Astrocyte of the cerebellum (primary cell): ENCODE measurements around the gene NUDT15.

Experiments used
- DNase-seq: peaks from one replicate; pipeline ENCODE4 v3.0.0-alpha.2; 2011; ENCODE audit warnings: low read depth
- H3K4me3 ChIP-seq: 2 replicates; pipeline ENCODE4 v1.5.1; 2011; ENCODE audit warnings: mild to moderate bottlenecking, low read depth, low read length, moderate library complexity
- in situ Hi-C: cut with HindIII; loops from 2 replicates; pipeline ENCODE4 v1.10.0; 2017; ENCODE audit warnings: low sequenced_read_pairs
- TF ChIP-seq, protein P1 (sequence below): IDR thresholded peaks from 2 replicates; pipeline ENCODE4 v1.5.1; 2012; ENCODE audit warnings: low read length, low read depth, moderate library complexity, mild to moderate bottlenecking; ENCODE audit errors: missing control alignments

Gene NUDT15

DNA sequence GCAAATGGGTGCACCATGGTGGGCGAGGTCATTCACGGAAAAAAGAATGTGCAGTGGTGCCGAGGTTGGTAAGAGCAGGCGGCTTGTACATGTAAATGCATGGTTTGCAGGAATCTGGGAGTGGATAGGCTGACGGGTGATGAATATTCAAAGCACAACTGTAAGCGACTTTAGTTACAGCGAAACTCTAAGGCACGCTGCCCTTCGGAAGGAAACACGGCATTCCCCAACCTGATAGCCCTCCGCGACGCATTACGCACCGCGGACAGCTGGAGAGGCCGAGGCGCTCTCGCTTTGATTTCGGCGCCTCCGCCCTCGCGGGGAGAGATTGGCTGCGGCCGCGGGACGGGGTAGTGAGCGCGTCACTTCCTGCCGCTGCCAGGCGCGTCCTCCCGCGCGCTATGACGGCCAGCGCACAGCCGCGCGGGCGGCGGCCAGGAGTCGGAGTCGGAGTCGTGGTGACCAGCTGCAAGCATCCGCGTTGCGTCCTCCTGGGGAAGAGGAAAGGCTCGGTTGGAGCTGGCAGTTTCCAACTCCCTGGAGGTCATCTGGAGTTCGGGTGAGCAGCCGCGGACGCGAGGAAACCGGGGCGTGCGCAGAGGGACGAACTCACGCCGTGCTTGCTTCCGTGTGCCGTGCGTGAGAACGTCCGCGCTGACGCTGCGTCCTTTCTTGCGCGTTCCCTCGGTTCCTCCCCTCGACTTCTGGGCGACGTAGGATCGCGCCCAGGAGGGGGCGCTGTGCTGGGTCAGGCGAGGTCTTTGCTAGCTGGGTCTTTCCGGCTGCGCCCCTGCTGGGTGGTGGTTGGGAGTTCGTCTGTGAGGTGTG is at the start of gene NUDT15:
TSS of gene NUDT15 (plus strand) at position 381 of the 828 bp plus-strand sequence. CDS start at position 402, 21 bp downstream.
- in situ Hi-C loops, result no loop called here
- TF ChIP-seq, protein P1, sequence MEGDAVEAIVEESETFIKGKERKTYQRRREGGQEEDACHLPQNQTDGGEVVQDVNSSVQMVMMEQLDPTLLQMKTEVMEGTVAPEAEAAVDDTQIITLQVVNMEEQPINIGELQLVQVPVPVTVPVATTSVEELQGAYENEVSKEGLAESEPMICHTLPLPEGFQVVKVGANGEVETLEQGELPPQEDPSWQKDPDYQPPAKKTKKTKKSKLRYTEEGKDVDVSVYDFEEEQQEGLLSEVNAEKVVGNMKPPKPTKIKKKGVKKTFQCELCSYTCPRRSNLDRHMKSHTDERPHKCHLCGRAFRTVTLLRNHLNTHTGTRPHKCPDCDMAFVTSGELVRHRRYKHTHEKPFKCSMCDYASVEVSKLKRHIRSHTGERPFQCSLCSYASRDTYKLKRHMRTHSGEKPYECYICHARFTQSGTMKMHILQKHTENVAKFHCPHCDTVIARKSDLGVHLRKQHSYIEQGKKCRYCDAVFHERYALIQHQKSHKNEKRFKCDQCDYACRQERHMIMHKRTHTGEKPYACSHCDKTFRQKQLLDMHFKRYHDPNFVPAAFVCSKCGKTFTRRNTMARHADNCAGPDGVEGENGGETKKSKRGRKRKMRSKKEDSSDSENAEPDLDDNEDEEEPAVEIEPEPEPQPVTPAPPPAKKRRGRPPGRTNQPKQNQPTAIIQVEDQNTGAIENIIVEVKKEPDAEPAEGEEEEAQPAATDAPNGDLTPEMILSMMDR, result peak; percentile 94
- DNase-seq, result peak; percentile 92
- H3K4me3 ChIP-seq, result peak within 1 kb of the TSS; percentile 69

DNA sequence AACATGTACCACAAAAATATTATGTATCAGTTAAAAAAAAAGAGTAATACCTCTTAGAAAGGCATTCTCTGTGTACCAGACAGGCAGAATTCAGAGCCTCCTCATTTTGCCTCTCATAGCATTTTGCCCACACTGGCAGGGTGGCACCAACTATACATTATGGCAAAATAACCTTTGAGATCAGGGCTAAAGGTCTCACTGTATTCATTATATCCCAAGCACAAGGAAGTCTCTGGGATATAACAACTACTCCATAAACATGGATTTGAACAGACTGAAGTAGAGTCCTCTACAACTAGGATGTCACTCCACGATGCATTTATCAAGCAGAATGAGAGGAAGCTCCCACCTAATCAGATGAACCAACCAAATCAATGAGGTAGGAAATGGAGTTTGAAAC is 47.1 kb upstream of the NUDT15 start:
- H3K4me3 ChIP-seq, result no peak overlapping the region
- TF ChIP-seq, protein P1, result no peak
- in situ Hi-C loops, result no loop called here
- no peak for DNase-seq

DNA sequence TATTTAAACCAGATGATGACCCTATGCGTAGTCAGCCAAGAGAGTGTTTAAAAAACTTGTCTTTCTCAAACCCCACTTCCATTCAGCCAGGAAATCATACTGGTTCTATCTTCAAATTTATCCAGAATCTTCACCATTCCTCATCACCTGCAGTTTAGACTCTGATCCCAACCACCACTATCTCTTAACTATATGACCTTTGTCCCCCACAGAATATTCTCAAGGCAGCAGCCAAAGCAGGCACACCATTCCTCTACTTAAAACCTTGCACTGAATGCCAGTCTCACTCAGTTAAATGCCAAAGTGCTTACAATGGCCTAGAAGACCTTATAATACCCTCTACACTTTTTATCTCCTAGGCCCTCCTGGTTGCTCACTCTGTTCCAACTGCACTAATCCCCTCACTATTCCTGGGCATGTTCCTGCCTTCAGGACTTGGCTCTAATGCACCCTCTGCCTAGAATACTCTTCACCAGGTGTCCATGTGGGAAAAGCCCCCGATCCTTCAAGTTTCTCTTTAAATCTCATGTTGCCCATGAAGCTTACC is 46.5 kb upstream of the NUDT15 start:
- in situ Hi-C loops, result no loop called here
- no peak overlapping the region for H3K4me3 ChIP-seq
- TF ChIP-seq, protein P1, result no peak
- DNase-seq, result no peak

DNA sequence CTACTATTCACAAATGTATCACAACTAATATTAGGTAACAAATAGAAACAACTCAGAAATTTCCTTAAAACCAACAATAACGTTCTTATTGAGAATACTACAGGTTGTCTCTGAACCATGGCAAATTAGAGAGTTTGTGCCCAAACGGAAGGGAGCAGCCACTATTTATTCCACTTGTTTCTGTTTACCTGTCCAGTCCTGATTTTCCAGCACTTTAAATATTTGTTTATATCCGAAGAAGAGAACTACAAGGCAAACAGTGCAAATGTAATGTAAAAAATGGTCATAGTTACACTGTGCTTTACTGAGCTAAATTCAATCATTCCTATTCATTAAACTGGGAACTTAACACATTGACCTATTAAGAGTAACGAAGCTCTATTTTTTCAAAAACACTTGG is 45.7 kb upstream of the NUDT15 start:
- in situ Hi-C loops, result no loop called here
- H3K4me3 ChIP-seq, result no peak overlapping the region
- TF ChIP-seq, protein P1, result no peak
- DNase-seq, result no peak

DNA sequence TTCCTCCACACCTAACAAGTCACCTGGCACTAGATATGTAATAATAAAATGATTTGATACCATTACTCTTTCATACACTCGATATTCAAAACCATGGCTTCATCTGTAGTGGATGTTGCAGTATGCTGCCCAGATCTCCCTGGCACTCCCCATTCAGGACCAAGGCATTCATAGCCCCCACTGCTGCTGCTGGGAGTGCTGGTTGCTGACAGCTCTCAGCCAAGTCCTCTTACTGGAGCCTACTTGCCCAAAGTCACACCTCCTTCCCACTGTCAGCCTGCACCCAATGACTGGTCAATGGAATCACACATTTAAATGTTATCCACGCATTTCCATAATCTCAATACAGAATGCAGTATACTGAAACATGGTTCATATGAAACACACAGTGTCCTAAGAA is 40.1 kb upstream of the NUDT15 start:
- DNase-seq, result no peak

DNA sequence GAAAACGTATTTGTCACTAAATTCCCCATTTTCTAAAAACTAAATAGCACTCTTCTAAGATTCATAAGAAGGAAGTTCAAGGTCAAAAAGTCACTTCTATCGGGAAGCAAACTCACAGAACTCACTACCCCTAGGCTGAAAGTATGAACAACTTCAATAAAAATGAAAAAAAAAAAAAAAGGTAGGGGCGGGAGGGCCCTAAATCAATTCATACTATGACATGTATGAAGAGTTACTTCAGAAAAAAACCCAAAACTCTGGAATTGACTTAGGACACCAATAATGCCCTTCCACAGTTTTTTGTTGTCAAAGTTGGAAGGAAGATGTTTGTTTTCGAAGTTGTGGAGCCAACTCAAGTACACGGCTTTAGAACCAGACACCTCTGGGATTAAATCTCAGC is 37.6 kb upstream of the NUDT15 start:
- in situ Hi-C loops, result no loop called here
- DNase-seq, result no peak
- TF ChIP-seq, protein P1, result no peak
- peak overlapping the region; percentile 99 for H3K4me3 ChIP-seq

More for the DNA sequence above, 40.1 kb upstream of the NUDT15 start:
- in situ Hi-C loops, result no loop called here
- TF ChIP-seq, protein P1, result no peak
- H3K4me3 ChIP-seq, result no peak overlapping the region
